ENCODE measurements around the gene TLE3. TPM values are rescaled to one million over a fixed set of nuclear protein-coding genes. Genes with fewer than 3 reads are reported as not detected.

TLE3 gene
- polyA plus RNA-seq, 2 of the 4 experiments (the other 2 are of a cell fraction), result 4.6 to 5.3 TPM

- POLR2A ChIA-PET, result no interaction called here
- Histone ChIP-seq H3K9me3 (no peaks in the 10 kb centered on the region), H3K4me3 (no peak overlapping the region), H3K27ac (no peak overlapping the region), H3K4me2 (no peak overlapping the region), H3K4me1 (no peaks in the 10 kb centered on the region)
- DNase-seq (ENCODE audit: low read depth in 1 of 2, low spot score in 1 of 2), result no peak
- CTCF ChIA-PET, result interaction anchor here (1.3 to 2.7 kb wide), 2 partner anchors 9 to 23 kb away, joined by 3 to 14 read pairs; no protein-coding TSS in a partner anchor
- TF ChIP-seq HMGXB4 (CRISPR knock-in tag; IDR thresholded peaks at IDR 0.05; ENCODE audit: borderline replicate concordance), result no peak
- TF ChIP-seq CTCF (IDR thresholded peaks at IDR 0.05), result no peak
- TF ChIP-seq NPAS2 (CRISPR knock-in tag; IDR thresholded peaks at IDR 0.05; ENCODE audit: borderline replicate concordance), result no peak
- no peak for TF ChIP-seq E2F6 (IDR thresholded peaks at IDR 0.05; ENCODE audit: borderline replicate concordance, low read depth)
- TF ChIP-seq JUNB (IDR thresholded peaks at IDR 0.05), result no peak
- TF ChIP-seq USF2 (IDR thresholded peaks at IDR 0.05), result no peak
- no peak for TF ChIP-seq SMC3 (IDR thresholded peaks at IDR 0.05)
- TF ChIP-seq EHMT2 (IDR thresholded peaks at IDR 0.05; ENCODE audit: low read depth), result no peak
- TF ChIP-seq CEBPB (IDR thresholded peaks at IDR 0.05), result no peak
- no peak for TF ChIP-seq ZSCAN20 (CRISPR knock-in tag; IDR thresholded peaks at IDR 0.05)
- no peak for TF ChIP-seq PBX3 (IDR thresholded peaks at IDR 0.05)
- TF ChIP-seq HOXA7 (CRISPR knock-in tag; IDR thresholded peaks at IDR 0.05), result no peak
- TF ChIP-seq CHD4 (IDR thresholded peaks at IDR 0.05; ENCODE audit: borderline replicate concordance), result no peak
- no peak for TF ChIP-seq FOSB (CRISPR knock-in tag; IDR thresholded peaks at IDR 0.05)
- no peak for TF ChIP-seq ZFP36 (IDR thresholded peaks at IDR 0.05; ENCODE audit: borderline replicate concordance, partially characterized antibody)
- FAIRE-seq, result no peak
- no peak for ATAC-seq
- WGBS (ENCODE audit: missing lambda C conversion rate), result 77% methylated on average over 5 of the region's 5 CpGs
These were observed 66.9 kb downstream of the TLE3 start for GRCh38 chr15:70030851-70031250.

GRCh38 chr15:70029297-70029701 is 68.4 kb downstream of the TLE3 start:
- H3K4me2 ChIP-seq, result no peak overlapping the region
- FAIRE-seq (no peak), ATAC-seq (no peak), DNase-seq (ENCODE audit: low read depth in 1 of 2, low spot score in 1 of 2) (no peak)
- H3K27ac ChIP-seq, result no peak overlapping the region
- 38% methylated on average over 3 of the region's 3 CpGs for WGBS (ENCODE audit: missing lambda C conversion rate)
- ChIA-PET CTCF (interaction anchor here (0.9 to 2.7 kb wide), 6 partner anchors 10 to 459 kb away, joined by 3 to 14 read pairs (median 4); partner anchors contain the start of gene TLE3), POLR2A (no interaction called here)
- H3K4me3 ChIP-seq, result no peak overlapping the region
- H3K9me3 ChIP-seq, result no peaks in the 10 kb centered on the region
- TF ChIP-seq KDM5A (IDR thresholded peaks at IDR 0.05), result no peak
- no peak for TF ChIP-seq MAZ (IDR thresholded peaks at IDR 0.05; ENCODE audit: borderline replicate concordance, low read depth, low read length)
- no peak for TF ChIP-seq JUNB (IDR thresholded peaks at IDR 0.05)
- no peak for TF ChIP-seq HMGXB4 (CRISPR knock-in tag; IDR thresholded peaks at IDR 0.05; ENCODE audit: borderline replicate concordance)
- no peak for TF ChIP-seq ZC3H11A (IDR thresholded peaks at IDR 0.05)
- no peak for TF ChIP-seq EHF (CRISPR knock-in tag; IDR thresholded peaks at IDR 0.05)
- no peak for TF ChIP-seq EP300 (IDR thresholded peaks at IDR 0.05)
- TF ChIP-seq ZSCAN20 (CRISPR knock-in tag; IDR thresholded peaks at IDR 0.05), result no peak
- TF ChIP-seq MAFK (IDR thresholded peaks at IDR 0.05; ENCODE audit: partially characterized antibody), result no peak
- no peak for TF ChIP-seq CBX8 (IDR thresholded peaks at IDR 0.05)
- no peak for TF ChIP-seq PHF8 (IDR thresholded peaks at IDR 0.05; ENCODE audit: borderline replicate concordance, low read depth)
- no peak for TF ChIP-seq ELK1 (IDR thresholded peaks at IDR 0.05; ENCODE audit: low read depth, low read length)
- no peak for TF ChIP-seq POLR2AphosphoS2 (conservative IDR thresholded peaks at IDR 0.05; ENCODE audit: low read length)
- TF ChIP-seq TFCP2L1 (CRISPR knock-in tag; IDR thresholded peaks at IDR 0.05), result no peak
- TF ChIP-seq CHD4 (IDR thresholded peaks at IDR 0.05; ENCODE audit: borderline replicate concordance), result no peak
- TF ChIP-seq RFX5 (IDR thresholded peaks at IDR 0.05), result no peak
- H3K4me1 ChIP-seq, result no peaks in the 10 kb centered on the region

Data from A549 (cell line).